ENCODE data around the gene TLE2. TPM values are rescaled to one million over a fixed set of nuclear protein-coding genes. Genes with fewer than 3 reads are reported as not detected.

The TLE2 gene
- total and polyA plus RNA-seq, 9 of the 15 experiments (the other 6 are each of a cell fraction or from before 2014, with no cell fraction given): 0.35 to 13.1 (median 6.2) TPM

GRCh38 chr19:3026768-3027167, 2.3 kb downstream of the TLE2 start (continued):
- TF ChIP-seq CGGBP1 (CRISPR knock-in tag; IDR thresholded peaks at IDR 0.05) (no peak), ZKSCAN3 (CRISPR knock-in tag; IDR thresholded peaks at IDR 0.05) (peak; percentile 99), ZNF263 (CRISPR knock-in tag; IDR thresholded peaks at IDR 0.05; ENCODE audit: borderline replicate concordance) (0 out of 2 replicates have a peak, but pooled peaks have one; percentile 18), GATAD2A (IDR thresholded peaks at IDR 0.05) (0 out of 2 replicates have a peak, but pooled peaks have one; percentile 46)

- Histone ChIP-seq H3K9me1 (ENCODE audit: control insufficient read depth, insufficient read depth, low read length) (no peaks in the 10 kb centered on the region), H3K27me3 (ENCODE audit: control insufficient read depth in 2 of 2, insufficient read depth in 2 of 2, low read length in 2 of 2) (no peaks in the 10 kb centered on the region), H3K4me2 (ENCODE audit: insufficient read depth, low read length) (no peak overlapping the region), H3K4me3 (no peak overlapping the region), H3K79me2 (ENCODE audit: control insufficient read depth, insufficient read depth, low read length) (no peaks in the 10 kb centered on the region), H3K36me3 (ENCODE audit: control insufficient read depth, insufficient read depth, low read length) (no peaks in the 10 kb centered on the region), H3K9ac (ENCODE audit: insufficient read depth in 1 of 2, low read depth in 2 of 2, low read length in 2 of 2) (peak overlapping the region in 1 of 2 experiments; percentile 72; a peak in 1 of 4 replicates), H3K4me1 (replicated peaks in 1 of 2; ENCODE audit: control insufficient read depth in 2 of 2, insufficient read depth in 2 of 2, low read length in 2 of 2) (peaks cover 20 to 40% of the 10 kb centered on the region in 2 experiments), H2AFZ (ENCODE audit: low read depth, low read length) (no peak overlapping the region), H3K9me3 (replicated peaks; ENCODE audit: control insufficient read depth, insufficient read depth, low read depth, low read length) (no peaks in the 10 kb centered on the region), H3K27ac (ENCODE audit: extremely low read depth, low read depth, low read length) (no peak overlapping the region), H4K20me1 (replicated peaks; ENCODE audit: control insufficient read depth, insufficient read depth, low read length) (no peaks in the 10 kb centered on the region)
- BruUV-seq (replicated peaks): no TSS peak
- DNase-seq (ENCODE audit: extremely low read depth in 1 of 4, low spot score in 3 of 4) (no peak), ATAC-seq (no peak), FAIRE-seq (no peak)
- intact Hi-C loops (cut with micrococcal nuclease): no loop called here
- CTCF ChIA-PET (ENCODE audit: low intra/inter-chr PET ratio): no interaction called here
- POLR2A ChIA-PET: interaction anchor here (0.6 to 2.5 kb wide), 3 partner anchors 10 to 29 kb away, joined by 3 to 12 read pairs (median 5); no protein-coding TSS in a partner anchor
- WGBS (ENCODE audit: insufficient coverage, low coverage, missing lambda C conversion rate): 48% methylated on average over 5 of the region's 9 CpGs
- in situ Hi-C loops (cut with MboI): no loop called here
- TF ChIP-seq SIN3B (IDR thresholded peaks at IDR 0.05; ENCODE audit: low read depth) (no peak), ZBTB5 (IDR thresholded peaks at IDR 0.05) (no peak), HES1 (IDR thresholded peaks at IDR 0.05; ENCODE audit: low read depth) (no peak), PRPF4 (IDR thresholded peaks at IDR 0.05; ENCODE audit: insufficient read depth, low read depth, low read length, poor library complexity, severe bottlenecking) (no peak), ZFP30 (CRISPR knock-in tag; IDR thresholded peaks at IDR 0.05; ENCODE audit: borderline replicate concordance) (no peak), BHLHE40 (IDR thresholded peaks at IDR 0.05; ENCODE audit: low read length) (no peak), VEZF1 (CRISPR knock-in tag; IDR thresholded peaks at IDR 0.05) (no peak), MYNN (IDR thresholded peaks at IDR 0.05) (no peak), MYNN (CRISPR knock-in tag; IDR thresholded peaks at IDR 0.05) (no peak), SRSF9 (IDR thresholded peaks at IDR 0.05; ENCODE audit: borderline replicate concordance, low read depth, low read length) (no peak), SMAD3 (CRISPR knock-in tag; conservative IDR thresholded peaks at IDR 0.05) (no peak)
- TF ChIP-seq, protein P1, sequence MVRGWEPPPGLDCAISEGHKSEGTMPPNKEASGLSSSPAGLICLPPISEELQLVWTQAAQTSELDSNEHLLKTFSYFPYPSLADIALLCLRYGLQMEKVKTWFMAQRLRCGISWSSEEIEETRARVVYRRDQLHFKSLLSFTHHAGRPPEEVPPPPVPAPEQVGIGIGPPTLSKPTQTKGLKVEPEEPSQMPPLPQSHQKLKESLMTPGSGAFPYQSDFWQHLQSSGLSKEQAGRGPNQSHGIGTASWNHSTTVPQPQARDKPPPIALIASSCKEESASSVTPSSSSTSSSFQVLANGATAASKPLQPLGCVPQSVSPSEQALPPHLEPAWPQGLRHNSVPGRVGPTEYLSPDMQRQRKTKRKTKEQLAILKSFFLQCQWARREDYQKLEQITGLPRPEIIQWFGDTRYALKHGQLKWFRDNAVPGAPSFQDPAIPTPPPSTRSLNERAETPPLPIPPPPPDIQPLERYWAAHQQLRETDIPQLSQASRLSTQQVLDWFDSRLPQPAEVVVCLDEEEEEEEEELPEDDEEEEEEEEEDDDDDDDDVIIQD (CRISPR knock-in tag; IDR thresholded peaks at IDR 0.05): no peak
Measured at GRCh38 chr19:3025549-3025886, 3.6 kb downstream of the TLE2 start.
